Stimulated activated naive CD8-positive, alpha-beta T cell treated with anti-CD3 and anti-CD28 coated beads, Interleukin-15, amount 100 ng/mL, for 72 hours (primary cell): ENCODE results near the gene FGF2.
"Not testable (repeated sequence)": the region's sequence is repeated elsewhere in the genome, so short reads cannot be mapped to it uniquely, and the experiment has no call there.

Experiments
- ATAC-seq: fragments of 150-1000 bp; cut with Tn5 transposase; 2 replicates; pipeline ENCODE4 v1.10.0; 2021; ENCODE audit warnings: mild to moderate bottlenecking, moderate library complexity
- DNase-seq, 2 donors: peaks; one replicate each; pipeline ENCODE4 v3.0.0; 2021 to 2022
- H3K27ac Mint-ChIP-seq, 2 donors: one replicate each; pipeline ENCODE4 v1.8.0; 2022; ENCODE audit warnings: mild to moderate bottlenecking in 2 of 2, mixed read lengths in 2 of 2, moderate library complexity in 2 of 2
- H3K27me3 Mint-ChIP-seq: one replicate; pipeline ENCODE4 v1.8.0; 2022; ENCODE audit warnings: mixed read lengths
- H3K4me1 Mint-ChIP-seq: one replicate; pipeline ENCODE4 v1.8.0; 2022; ENCODE audit warnings: mild to moderate bottlenecking, mixed read lengths
- H3K4me3 Mint-ChIP-seq, 2 donors: one replicate each; pipeline ENCODE4 v1.8.0; 2022; ENCODE audit warnings: mild to moderate bottlenecking in 2 of 2, mixed read lengths in 2 of 2, moderate library complexity in 1 of 2
- H3K9me3 Mint-ChIP-seq, 2 donors: one replicate each; pipeline ENCODE4 v1.8.0; 2022; ENCODE audit warnings: mixed read lengths in 2 of 2

FGF2 gene

GRCh38 chr4:122851568-122851967 lies 24.9 kb downstream of the FGF2 start:
- Mint-ChIP-seq H3K4me3 (no peak overlapping the region), H3K27ac (no peak overlapping the region), H3K27me3 (peaks cover 50% of the 10 kb centered on the region), H3K4me1 (no peaks in the 10 kb centered on the region), H3K9me3 (no peaks in the 10 kb centered on the region)
- ATAC-seq (no peak), DNase-seq (no peak)

- no peak overlapping the region for H3K4me3 Mint-ChIP-seq
- ATAC-seq (no peak), DNase-seq (no peak)
- H3K27me3 Mint-ChIP-seq = peaks cover 46% of the 10 kb centered on the region
- no peak overlapping the region for H3K27ac Mint-ChIP-seq
- no peaks in the 10 kb centered on the region for H3K9me3 Mint-ChIP-seq
- H3K4me1 Mint-ChIP-seq = no peaks in the 10 kb centered on the region
Measured at GRCh38 chr4:122854447-122855352, 28.1 kb downstream of the FGF2 start.

- Mint-ChIP-seq H3K4me3 (no peak overlapping the region), H3K27me3 (peaks cover 39% of the 10 kb centered on the region), H3K9me3 (no peaks in the 10 kb centered on the region), H3K4me1 (no peaks in the 10 kb centered on the region), H3K27ac (peak overlapping the region in 1 of 2 donors; percentile 28)
- DNase-seq = no peak
- ATAC-seq = no peak
Measured at GRCh38 chr4:122855353-122855890, 28.8 kb downstream of the FGF2 start.

GRCh38 chr4:122857160-122857559 lies 30.5 kb downstream of the FGF2 start:
- ATAC-seq (no peak), DNase-seq (no peak)
- H3K9me3 Mint-ChIP-seq = no peaks in the 10 kb centered on the region
- no peak overlapping the region for H3K4me3 Mint-ChIP-seq
- H3K27me3 Mint-ChIP-seq = peaks cover 41% of the 10 kb centered on the region
- no peak overlapping the region for H3K27ac Mint-ChIP-seq
- H3K4me1 Mint-ChIP-seq = no peaks in the 10 kb centered on the region

- Mint-ChIP-seq H3K9me3 (no peaks in the 10 kb centered on the region), H3K27ac (no peak overlapping the region), H3K4me3 (no peak overlapping the region), H3K27me3 (peaks cover 39% of the 10 kb centered on the region), H3K4me1 (no peaks in the 10 kb centered on the region)
- no peak for ATAC-seq
- DNase-seq = no peak
Measured at GRCh38 chr4:122858705-122859104, 32.1 kb downstream of the FGF2 start.

GRCh38 chr4:122861172-122861943 lies 34.7 kb downstream of the FGF2 start:
- no peak for ATAC-seq

GRCh38 chr4:122863639-122864038 lies 37.0 kb downstream of the FGF2 start:
- H3K27ac Mint-ChIP-seq = no peak overlapping the region
- H3K4me3 Mint-ChIP-seq = no peak overlapping the region
- no peaks in the 10 kb centered on the region for H3K4me1 Mint-ChIP-seq
- H3K27me3 Mint-ChIP-seq = peaks cover 32% of the 10 kb centered on the region
- H3K9me3 Mint-ChIP-seq = peaks cover 0 to 4% of the 10 kb centered on the region in 2 donors
- ATAC-seq (no peak), DNase-seq (no peak)

More at GRCh38 chr4:122861172-122861943, 34.7 kb downstream of the FGF2 start:
- Mint-ChIP-seq H3K27ac (peak overlapping the region in 1 of 2 donors; percentile 1), H3K4me3 (no peak overlapping the region), H3K9me3 (no peaks in the 10 kb centered on the region), H3K4me1 (no peaks in the 10 kb centered on the region), H3K27me3 (peaks cover 40% of the 10 kb centered on the region)
- no peak for DNase-seq

GRCh38 chr4:122865425-122865824 lies 38.8 kb downstream of the FGF2 start:
- H3K4me3 Mint-ChIP-seq = no peak overlapping the region
- H3K4me1 Mint-ChIP-seq = no peaks in the 10 kb centered on the region
- no peak overlapping the region for H3K27ac Mint-ChIP-seq
- DNase-seq (no peak), ATAC-seq (no peak)
- H3K27me3 Mint-ChIP-seq = peaks cover 46% of the 10 kb centered on the region
- peaks cover 0 to 6% of the 10 kb centered on the region in 2 donors for H3K9me3 Mint-ChIP-seq

GRCh38 chr4:122868235-122868634 lies 41.6 kb downstream of the FGF2 start:
- Mint-ChIP-seq H3K27me3 (peaks cover 55% of the 10 kb centered on the region), H3K9me3 (peaks cover 5 to 13% of the 10 kb centered on the region in 2 donors)
- not testable (repeated sequence) for DNase-seq, H3K4me3 Mint-ChIP-seq, H3K4me1 Mint-ChIP-seq, ATAC-seq, H3K27ac Mint-ChIP-seq

GRCh38 chr4:122873146-122873545 lies 46.5 kb downstream of the FGF2 start:
- Mint-ChIP-seq H3K4me3 (no peak overlapping the region), H3K27me3 (peaks cover 54% of the 10 kb centered on the region), H3K27ac (no peak overlapping the region), H3K9me3 (peaks cover 5 to 12% of the 10 kb centered on the region in 2 donors), H3K4me1 (no peaks in the 10 kb centered on the region)
- no peak for ATAC-seq
- DNase-seq = no peak

GRCh38 chr4:122873821-122874593 lies 47.4 kb downstream of the FGF2 start:
- H3K4me3 Mint-ChIP-seq = no peak overlapping the region
- DNase-seq = no peak
- peaks cover 5 to 9% of the 10 kb centered on the region in 2 donors for H3K9me3 Mint-ChIP-seq
- peaks cover 54% of the 10 kb centered on the region for H3K27me3 Mint-ChIP-seq
- no peaks in the 10 kb centered on the region for H3K4me1 Mint-ChIP-seq
- H3K27ac Mint-ChIP-seq = no peak overlapping the region
- no peak for ATAC-seq

- no peak for ATAC-seq
- H3K4me1 Mint-ChIP-seq = no peaks in the 10 kb centered on the region
- H3K27ac Mint-ChIP-seq = no peak overlapping the region
- H3K27me3 Mint-ChIP-seq = peaks cover 34% of the 10 kb centered on the region
- DNase-seq = no peak
- no peak overlapping the region for H3K4me3 Mint-ChIP-seq
- H3K9me3 Mint-ChIP-seq = peaks cover 1 to 12% of the 10 kb centered on the region in 2 donors
Measured at GRCh38 chr4:122875949-122876348, 49.3 kb downstream of the FGF2 start.

GRCh38 chr4:122876456-122876855 lies 49.8 kb downstream of the FGF2 start:
- Mint-ChIP-seq H3K27me3 (peaks cover 33% of the 10 kb centered on the region), H3K4me1 (no peaks in the 10 kb centered on the region), H3K4me3 (no peak overlapping the region), H3K9me3 (peaks cover 0 to 14% of the 10 kb centered on the region in 2 donors), H3K27ac (no peak overlapping the region)
- ATAC-seq (no peak), DNase-seq (no peak)

GRCh38 chr4:122879001-122879400 lies 52.4 kb downstream of the FGF2 start:
- DNase-seq = no peak
- Mint-ChIP-seq H3K27me3 (peaks cover 18% of the 10 kb centered on the region), H3K4me3 (no peak overlapping the region), H3K27ac (no peak overlapping the region), H3K4me1 (no peaks in the 10 kb centered on the region), H3K9me3 (peaks cover 0 to 17% of the 10 kb centered on the region in 2 donors)
- ATAC-seq = no peak
